Fibroblast of the aortic adventitia (primary cell): ENCODE data around the gene SORCS1. TPM values are rescaled to one million over a fixed set of nuclear protein-coding genes. Genes with fewer than 3 reads are reported as not detected.

ENCODE experiments used
- DNase-seq: peaks from one replicate; pipeline ENCODE4 v3.0.0-alpha.2; 2010; ENCODE audit warnings: low read depth
- H3K4me3 ChIP-seq: 2 replicates; pipeline ENCODE4 v1.5.1; 2011; ENCODE audit warnings: low read depth, mild to moderate bottlenecking, control low read depth, low read length, moderate library complexity
- CTCF ChIP-seq: IDR thresholded peaks from 2 replicates; pipeline ENCODE4 v1.5.1; 2011; ENCODE audit warnings: mild to moderate bottlenecking, low read length, control low read depth, inconsistent platforms; ENCODE audit not compliant: insufficient read depth
- total RNA-seq: library from RNA; depleted of rRNA; stranded (reverse); fragments of >200 nt; gene quantifications from 2 replicates; pipeline ENCODE4 v1.2.3, GENCODE V29; 2012; ENCODE audit warnings: low replicate concordance

Gene SORCS1
- total RNA-seq, 1 donor: not detected

- H3K4me3 ChIP-seq: no peak overlapping the region
- no peak for DNase-seq
- TF ChIP-seq CTCF: no peak
Measured at GRCh38 chr10:107122703-107123102, 41.8 kb downstream of the SORCS1 start.

GRCh38 chr10:107118866-107119265 is 45.6 kb downstream of the SORCS1 start:
- no peak for DNase-seq
- no peak for TF ChIP-seq CTCF
- no peak overlapping the region for H3K4me3 ChIP-seq

- TF ChIP-seq CTCF: no peak
- DNase-seq: no peak
- no peak overlapping the region for H3K4me3 ChIP-seq
Measured at GRCh38 chr10:107104026-107104652, 60.4 kb downstream of the SORCS1 start.

- DNase-seq: no peak
- no peak overlapping the region for H3K4me3 ChIP-seq
- no peak for TF ChIP-seq CTCF
Measured at GRCh38 chr10:107103174-107104025, 61.1 kb downstream of the SORCS1 start.

- no peak for TF ChIP-seq CTCF
- no peak for DNase-seq
- no peak overlapping the region for H3K4me3 ChIP-seq
Measured at GRCh38 chr10:107098326-107098725, 66.2 kb downstream of the SORCS1 start.

GRCh38 chr10:107094824-107095522 is 69.5 kb downstream of the SORCS1 start:
- no peak overlapping the region for H3K4me3 ChIP-seq
- no peak for TF ChIP-seq CTCF
- no peak for DNase-seq
